GM20000 (cell line): ENCODE measurements around the gene ERCC6.

ENCODE experiments used
- DNase-seq: peaks from one replicate; pipeline ENCODE4 v3.0.0; 2012; ENCODE audit warnings: low spot score
- TF ChIP-seq, protein P1 (sequence below): IDR thresholded peaks from 2 replicates; pipeline ENCODE4 v1.5.1; 2012; ENCODE audit warnings: mild to moderate bottlenecking, control low read depth; ENCODE audit errors: extremely low read depth, missing control alignments

Gene ERCC6

DNA sequence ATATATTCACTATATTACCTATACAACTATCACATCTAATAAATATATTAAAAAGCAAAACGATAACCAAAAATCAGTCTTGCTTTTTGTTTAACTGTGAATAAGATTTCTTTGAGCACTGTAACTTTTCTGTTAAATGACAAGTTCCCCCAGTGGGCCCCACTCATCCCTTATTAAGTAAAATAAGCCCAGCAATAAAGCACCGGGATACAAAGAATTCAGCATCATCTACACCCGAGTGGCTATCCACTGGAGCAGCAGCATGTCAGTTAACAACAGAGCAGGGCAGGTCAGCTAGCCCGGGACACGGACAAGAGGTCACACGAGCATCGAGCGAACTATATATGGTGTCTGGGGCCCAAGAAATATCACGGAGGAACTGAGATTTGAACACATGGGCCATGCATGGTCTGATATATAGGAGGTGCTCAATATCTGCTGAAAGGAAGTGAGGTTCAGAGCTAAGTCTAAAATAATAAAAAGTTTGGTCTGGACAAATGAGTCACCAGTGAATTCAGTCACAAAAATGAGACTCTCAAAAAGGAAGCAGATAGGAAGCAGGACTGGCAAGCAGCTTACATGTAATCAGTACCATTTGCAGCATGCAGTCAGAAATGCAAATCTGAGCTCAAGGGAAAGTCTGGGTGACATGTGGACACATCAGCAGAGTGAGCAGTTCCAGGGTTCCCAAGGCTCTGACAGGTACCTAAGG is 4.1 kb downstream of the ERCC6 start:
- DNase-seq = peak; percentile 74
- TF ChIP-seq, protein P1, sequence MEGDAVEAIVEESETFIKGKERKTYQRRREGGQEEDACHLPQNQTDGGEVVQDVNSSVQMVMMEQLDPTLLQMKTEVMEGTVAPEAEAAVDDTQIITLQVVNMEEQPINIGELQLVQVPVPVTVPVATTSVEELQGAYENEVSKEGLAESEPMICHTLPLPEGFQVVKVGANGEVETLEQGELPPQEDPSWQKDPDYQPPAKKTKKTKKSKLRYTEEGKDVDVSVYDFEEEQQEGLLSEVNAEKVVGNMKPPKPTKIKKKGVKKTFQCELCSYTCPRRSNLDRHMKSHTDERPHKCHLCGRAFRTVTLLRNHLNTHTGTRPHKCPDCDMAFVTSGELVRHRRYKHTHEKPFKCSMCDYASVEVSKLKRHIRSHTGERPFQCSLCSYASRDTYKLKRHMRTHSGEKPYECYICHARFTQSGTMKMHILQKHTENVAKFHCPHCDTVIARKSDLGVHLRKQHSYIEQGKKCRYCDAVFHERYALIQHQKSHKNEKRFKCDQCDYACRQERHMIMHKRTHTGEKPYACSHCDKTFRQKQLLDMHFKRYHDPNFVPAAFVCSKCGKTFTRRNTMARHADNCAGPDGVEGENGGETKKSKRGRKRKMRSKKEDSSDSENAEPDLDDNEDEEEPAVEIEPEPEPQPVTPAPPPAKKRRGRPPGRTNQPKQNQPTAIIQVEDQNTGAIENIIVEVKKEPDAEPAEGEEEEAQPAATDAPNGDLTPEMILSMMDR = no peak

GRCh38 chr10:49532461-49532860 is 6.5 kb downstream of the ERCC6 start:
- TF ChIP-seq, protein P1 = no peak

DNA sequence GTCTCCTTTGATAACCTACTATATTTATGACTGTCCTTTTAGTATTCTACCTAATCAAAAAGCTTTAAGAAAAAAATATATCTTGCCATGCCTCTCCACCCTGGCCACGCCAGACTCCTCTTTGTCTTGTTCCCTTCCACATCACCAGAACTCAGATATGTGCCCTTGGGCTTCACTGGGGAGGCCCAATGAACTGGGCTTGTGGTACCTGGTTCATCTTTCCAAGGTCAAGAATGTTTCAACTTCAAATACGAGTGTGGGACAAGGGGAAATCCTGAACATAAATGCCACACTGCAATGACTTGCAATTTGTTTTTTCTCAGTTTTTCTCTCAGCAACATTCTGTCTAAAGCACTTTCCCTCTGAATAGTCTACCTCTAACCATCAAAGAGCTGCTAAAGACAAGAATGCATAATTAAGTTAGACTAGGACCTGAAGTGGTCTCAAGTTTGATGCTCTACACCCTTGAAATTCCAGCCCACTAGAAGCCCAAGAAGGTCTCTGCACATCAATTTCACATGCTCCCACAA is 9.9 kb downstream of the ERCC6 start:
- TF ChIP-seq, protein P1 = no peak
- no peak for DNase-seq

More at GRCh38 chr10:49532461-49532860, 6.5 kb downstream of the ERCC6 start:
- no peak for DNase-seq

DNA sequence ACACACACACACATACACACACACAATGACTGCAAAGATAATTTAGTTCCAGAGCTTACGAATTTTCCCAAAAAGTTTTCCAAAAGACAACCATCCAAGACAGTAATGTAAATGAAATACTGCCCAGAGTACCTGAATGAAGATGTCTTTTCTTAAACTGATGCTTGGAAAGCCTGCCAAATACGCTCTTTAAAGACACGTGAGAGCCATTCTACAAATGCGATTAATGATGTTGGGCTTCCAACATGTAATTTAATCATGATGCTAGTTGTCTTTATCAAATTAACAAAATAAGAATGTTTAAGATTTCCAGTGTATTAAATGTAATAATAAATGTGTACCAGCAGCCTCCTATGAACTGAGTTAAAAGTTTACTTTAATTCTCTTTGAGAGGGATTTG is 11.1 kb downstream of the ERCC6 start:
- DNase-seq = no peak
- TF ChIP-seq, protein P1 = no peak

DNA sequence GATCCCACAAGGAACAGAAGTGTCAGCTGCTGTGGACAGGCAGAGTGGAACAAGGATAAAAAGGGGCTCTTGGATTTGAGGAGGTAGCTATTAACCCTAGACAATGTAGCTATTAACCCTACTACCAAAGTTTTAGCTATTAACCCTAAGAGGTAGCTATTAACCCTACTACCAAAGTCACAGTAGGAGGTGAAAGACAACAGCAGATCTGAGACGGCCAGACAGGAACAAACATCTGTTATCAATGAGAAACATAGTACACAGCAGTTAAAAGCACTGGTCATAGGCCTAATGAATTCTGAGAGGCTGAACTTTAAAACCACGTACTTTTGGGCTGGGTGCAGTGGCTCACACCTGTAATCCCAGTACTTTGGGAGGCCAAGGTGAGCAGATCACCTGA is 11.9 kb downstream of the ERCC6 start:
- no peak for DNase-seq
- TF ChIP-seq, protein P1 = no peak

DNA sequence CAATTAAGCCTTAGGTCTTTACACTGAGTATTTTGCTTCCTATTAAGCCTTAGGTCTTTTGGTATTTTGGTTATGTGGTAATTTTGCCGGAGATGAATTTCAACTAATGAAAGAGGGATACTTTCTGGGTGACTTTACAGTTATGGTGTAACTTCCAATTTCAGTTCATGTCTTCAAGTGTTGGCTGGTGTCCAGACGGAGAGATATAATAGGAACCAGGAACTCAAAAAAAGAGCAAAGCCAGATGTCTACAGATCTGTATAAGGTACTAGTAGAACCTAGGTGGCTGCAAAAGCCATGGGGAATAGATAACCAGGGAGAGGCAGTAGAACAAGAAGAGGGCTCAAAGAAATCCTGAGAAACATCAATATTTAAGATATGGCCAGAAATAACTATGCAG is 12.3 kb downstream of the ERCC6 start:
- DNase-seq = no peak
- TF ChIP-seq, protein P1 = no peak

- TF ChIP-seq, protein P1 = no peak
- DNase-seq = no peak
These were observed 14.4 kb downstream of the ERCC6 start for GRCh38 chr10:49524496-49524895.
